A204.1 (cell line): Measurements from ENCODE around the gene MACROD2.
"Not testable (repeated sequence)": the region's sequence is repeated elsewhere in the genome, so short reads cannot be mapped to it uniquely, and the experiment has no call there.

ENCODE experiments used
- FAIRE-seq: peaks from 2 replicates; lab custom pipeline; 2012; peaks lifted over from hg19 to GRCh38; lab: Jason Lieb, UNC

MACROD2 gene

DNA sequence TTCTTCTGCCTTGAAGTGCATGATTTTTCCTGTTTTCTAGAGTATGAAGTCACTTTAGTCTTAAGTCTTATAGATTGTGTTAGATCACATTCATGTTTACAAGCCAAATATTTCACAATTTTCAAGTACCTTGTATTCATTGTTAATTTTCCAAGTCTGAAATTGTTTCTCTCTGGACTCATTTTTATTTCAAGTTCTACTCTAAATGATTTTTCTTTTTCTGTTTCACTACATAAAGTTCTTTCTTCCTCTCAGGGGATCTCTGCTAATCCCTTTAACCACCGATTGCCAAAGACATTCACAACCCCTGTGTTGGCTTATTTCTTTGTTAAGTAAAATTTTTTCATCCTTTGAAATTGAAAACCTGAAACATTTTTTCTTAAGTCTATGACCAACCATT, 1772.3 kb downstream of the MACROD2 start:
- FAIRE-seq = no peak

DNA sequence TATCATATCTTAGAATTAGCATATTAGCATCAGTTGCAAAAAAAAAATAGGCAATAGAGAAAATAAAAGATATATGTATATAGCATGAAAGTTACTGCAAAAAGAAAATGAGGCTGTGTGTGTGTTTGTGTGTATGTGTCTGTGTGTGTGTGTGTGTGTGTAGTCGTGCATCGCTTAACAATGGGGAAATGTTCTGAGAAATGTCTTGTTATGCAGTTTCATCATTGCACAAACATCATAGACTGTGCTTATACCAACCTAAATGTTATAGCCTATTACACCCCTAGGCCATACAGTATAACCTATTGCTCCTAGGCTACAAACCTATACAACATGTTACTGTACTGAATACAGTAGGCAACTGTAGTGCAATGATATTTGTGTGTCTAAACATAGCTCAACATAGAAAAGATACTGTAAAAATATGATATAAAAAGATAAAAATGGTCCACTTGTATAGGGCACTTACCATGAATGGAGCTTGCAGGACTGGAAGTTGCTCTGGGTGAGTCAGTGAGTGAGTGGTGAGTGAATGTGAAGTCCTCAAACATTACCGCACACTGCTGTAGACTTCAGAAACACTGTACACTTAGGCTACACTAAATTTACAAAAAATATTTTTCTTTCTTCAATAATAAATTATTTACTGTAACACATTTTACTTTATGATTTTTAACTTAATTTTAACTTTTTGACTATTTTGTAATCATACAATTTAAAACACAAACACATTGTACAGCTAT, 1772.9 kb downstream of the MACROD2 start:
- peak; percentile 64 for FAIRE-seq

DNA sequence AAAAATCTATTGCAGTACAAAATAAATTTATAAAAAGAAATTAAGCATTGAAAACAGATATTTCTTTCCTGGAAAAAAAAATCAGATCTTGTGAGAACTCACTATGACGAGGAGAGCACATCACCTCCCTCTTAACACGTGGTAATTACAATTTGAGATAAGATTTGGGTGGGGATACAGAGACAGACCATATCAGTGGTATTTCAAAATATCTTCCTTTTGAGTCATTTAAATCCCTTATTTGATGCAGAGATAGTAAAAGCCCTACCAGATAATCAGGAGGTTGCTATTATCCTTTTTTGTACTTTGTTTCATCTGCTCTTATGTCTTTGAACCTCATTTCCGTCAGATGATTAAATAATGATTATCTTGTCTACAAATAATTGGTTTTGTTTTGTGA, 1777.5 kb downstream of the MACROD2 start:
- FAIRE-seq = no peak

DNA sequence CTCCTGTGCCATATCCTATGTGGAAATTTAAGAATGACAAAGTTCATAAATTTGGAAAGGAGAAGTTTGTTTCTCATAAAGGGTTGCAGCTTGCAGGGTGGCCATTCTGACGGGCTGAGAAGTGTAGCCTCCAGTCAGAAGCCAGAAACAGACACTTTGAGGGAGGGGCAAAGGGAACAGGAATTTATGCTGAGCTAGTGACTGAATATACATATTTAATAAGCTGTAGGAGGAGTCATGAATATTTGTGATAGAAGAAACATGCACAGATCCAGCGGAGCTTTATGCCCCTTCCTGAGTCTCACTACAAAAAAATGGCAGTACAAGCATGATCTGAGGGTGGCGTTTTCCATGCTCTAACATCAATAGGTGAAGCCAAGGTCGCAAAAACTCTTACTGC, 1779.6 kb downstream of the MACROD2 start:
- FAIRE-seq = no peak

DNA sequence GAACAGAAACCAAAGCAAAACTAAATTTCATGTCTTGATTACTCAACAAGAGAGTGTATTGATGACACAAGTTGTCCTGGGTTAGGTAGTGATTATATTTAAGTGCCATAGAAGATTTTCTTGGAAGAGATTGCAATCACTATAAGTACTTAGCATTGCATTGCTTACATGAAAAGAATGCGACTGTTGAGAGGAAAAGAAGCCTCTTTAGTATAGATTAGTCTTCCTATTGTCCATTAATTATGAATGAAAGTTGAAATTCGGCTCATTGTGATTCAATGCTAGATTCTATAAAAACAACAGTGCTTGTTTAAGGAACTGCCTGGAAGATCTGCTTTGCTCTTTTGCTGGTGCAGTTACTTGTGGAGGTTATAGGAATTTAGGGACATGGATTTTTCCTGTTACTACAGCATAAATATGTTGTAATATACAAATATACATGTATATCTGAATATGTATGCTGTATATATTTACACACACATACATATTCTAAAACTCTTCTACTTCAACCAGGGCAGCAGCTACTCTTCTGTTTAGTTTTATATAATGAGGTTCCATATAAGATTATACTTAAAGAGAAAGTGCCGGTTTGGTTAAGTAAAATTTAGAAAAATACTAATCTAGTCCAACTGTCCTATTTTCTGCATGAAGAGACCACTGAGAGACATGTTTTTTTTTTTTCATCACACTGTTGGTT, 1781.6 kb downstream of the MACROD2 start:
- no peak for FAIRE-seq

DNA sequence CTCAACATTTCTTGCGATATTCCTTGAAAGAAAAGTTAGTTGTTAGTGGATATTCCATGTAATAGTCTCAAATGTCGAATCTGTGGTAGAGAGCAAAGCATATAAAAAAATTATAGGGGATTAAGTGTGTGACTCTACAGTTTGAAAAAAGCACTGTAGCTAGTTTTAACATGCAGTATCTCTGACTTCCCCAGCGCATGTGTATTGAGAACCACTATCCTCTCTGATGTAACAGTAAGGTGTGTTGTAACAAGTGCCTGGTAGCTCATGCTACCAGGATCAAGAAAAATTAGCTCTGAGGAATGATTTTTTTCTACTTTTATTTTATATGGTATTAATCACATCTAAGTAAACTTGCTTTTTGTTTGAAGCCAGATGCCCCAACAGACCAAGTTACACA, 1788.7 kb downstream of the MACROD2 start:
- FAIRE-seq = no peak

DNA sequence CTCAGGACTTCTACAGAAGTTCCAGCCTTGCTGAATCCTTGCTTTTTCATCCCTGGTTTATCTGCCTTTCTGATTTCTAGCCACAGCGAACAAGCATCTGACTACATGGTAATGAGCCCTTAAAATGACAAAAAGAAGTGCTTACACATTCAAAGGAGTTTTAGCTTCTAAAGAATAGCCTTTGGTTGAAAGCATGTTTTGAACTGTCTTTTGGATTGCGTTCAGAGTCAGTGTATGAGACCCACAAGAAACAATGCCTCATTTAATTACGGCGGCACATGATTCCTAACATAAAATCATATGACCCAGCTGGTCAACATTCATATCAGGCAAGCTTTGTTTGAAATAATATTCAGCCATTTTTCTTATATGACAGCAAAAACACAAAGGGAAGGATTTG, 1793.8 kb downstream of the MACROD2 start:
- no peak for FAIRE-seq

DNA sequence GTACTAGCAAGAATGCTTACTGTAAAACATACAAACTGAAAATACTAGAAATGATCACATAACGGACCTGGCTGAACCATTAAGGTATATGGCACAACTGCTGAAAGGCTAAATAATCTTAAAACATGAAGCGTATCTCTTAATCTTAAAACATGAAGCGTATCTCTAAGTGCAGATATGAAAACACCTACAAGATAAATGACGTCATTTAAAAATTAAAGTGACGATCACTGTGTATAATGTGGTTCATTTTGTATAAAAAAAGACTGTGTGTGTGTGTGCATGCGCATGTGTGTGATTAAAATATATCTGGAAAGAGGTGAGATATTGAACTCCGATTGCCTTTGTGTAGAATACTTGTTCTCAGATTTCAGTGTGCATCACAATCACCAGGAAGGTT, 1797.5 kb downstream of the MACROD2 start:
- no peak for FAIRE-seq

DNA sequence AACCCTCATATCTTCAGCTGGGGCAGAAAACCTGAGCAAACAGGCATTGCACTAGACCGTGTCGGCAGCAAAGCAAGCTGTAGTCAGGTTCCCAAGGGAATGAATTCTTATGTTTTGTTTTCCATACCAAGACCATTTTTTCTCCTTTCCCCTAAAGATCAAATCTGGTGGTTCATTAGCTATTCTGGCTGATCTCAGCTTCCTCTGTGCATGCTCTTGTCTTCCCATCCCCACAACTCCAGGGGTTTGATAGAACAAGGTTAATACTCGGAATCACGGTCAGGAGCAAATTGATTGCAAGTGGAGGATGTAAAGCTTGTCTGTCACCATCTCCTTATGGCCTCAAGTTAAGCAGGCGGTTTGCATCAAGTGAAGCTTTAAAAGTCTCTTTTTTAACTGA, 1799.1 kb downstream of the MACROD2 start:
- no peak for FAIRE-seq

DNA sequence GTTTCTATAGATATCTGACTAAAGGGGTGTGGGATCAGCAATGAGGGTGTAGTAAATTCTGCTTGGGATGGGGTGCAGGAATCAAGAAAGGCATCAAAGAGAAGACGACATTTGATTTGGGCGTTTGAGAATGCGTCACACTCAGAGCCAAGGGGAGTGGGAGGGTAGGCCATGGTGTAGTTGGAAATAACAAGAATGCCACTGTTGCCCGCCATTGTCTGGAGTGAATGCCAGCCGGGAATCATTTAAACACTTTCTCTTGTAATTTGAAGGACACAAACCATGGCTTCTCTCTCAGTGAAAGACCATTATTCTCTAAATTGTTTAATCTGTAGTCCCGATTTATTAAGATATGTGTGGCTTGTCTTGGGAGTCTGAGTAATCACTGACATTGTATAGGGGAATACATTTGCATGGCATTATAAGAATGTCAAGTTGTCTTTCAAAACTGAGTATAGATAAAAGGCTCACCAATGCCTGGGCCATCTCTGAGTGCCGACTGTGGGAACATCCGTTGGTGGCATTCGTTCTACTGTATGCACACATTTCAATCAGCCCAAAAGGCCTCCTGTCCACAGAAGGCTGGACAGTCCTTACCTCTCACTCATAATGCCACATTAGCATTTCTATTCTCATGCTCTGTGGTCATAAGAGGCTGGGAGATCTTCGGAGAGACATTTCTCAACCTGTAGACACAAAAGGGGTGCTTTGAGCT, 1800.1 kb downstream of the MACROD2 start:
- no peak for FAIRE-seq

DNA sequence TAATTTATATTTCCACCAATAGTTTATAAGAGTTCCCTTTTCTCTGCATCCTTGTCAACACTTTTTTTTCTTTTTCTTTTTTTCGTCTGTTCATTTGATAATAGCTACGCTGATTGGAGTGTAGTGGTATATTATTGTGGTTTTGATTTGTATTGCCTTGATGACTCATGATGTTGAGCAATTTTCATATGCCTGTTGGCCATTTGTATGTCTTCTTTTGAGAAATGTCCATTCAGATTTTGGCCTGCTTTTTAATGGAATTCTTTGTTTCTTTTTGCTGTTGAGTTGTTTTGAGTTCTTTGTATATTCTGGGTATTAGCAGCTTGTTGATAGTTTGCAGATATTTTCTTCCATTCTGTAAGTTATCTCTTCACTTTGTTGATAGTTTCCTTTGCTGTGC, 1804.6 kb downstream of the MACROD2 start:
- FAIRE-seq = no peak

DNA sequence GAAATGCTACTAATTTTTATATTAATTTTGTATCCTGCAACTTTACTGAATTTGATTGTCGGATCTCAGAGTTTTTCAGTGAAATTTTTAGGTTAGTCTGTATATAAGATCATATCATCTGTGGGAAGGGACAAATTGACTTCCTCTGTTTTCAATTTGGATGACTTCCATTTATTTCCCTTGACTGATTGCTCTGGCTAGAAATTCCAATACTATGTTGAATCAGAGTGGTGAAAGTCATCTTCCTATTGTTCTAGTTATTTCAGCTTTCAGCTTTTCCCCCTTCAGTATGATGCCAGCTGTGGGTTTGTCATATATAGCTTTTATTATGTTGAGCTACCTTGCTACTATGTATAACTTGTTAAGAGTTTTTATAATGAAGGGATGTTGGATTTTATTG, 1806.7 kb downstream of the MACROD2 start:
- no peak for FAIRE-seq

DNA sequence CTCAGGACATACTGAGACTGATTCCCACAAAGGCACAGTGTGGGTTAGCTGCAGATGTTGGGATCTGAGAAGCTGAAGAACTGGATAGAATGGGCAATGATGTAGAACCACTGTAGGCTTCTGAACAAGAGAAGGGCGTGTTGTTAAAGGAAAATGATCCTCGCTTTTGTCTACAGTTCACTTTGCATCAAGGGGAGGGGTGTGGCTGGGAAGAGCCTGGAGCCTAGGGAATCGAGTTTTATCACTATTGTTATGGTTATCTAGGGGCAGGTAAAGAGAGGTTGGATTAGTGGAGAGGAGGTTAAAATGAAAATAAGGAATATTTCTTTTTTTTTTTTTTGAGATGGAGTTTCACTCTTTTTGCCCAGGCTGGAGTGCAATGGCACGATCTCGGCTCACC, 1809.8 kb downstream of the MACROD2 start:
- no peak for FAIRE-seq

DNA sequence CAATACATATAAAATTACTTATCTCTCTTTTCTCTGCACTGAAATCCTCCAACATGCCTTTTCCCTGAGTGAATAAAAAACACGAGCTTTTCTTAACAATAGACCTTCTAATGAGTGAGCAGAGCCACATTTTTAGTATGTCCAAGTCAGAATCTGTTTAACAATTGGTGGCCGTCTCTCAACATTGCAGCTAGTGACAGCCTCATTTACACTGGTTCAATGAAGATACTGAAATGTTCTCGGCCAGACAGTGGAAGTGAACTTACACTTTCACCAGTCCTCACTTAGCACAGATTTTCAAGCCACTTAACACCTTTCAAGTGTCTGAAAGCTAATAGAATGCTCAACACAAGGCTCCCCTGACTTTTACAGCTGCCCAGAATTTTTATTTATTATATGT, 1810.8 kb downstream of the MACROD2 start:
- no peak for FAIRE-seq

DNA sequence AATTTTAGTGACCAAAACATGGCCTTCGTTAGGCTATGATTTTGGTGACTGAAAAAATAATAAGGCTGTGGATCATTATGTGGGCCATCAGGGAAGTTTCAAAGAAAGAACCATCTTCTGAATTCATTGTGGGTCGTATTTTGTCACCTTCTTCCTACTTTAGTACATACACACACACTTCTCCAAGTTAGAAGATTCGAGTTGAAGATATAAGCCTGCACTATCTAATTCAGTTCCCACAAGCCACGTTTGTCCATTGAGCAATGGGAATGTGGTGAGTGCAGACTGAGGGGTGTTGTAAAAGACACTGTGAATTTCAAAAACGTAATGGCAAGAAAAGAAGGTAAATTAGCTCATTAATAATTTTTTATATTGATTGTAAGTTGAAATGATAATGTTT, 1812.0 kb downstream of the MACROD2 start:
- no peak for FAIRE-seq

DNA sequence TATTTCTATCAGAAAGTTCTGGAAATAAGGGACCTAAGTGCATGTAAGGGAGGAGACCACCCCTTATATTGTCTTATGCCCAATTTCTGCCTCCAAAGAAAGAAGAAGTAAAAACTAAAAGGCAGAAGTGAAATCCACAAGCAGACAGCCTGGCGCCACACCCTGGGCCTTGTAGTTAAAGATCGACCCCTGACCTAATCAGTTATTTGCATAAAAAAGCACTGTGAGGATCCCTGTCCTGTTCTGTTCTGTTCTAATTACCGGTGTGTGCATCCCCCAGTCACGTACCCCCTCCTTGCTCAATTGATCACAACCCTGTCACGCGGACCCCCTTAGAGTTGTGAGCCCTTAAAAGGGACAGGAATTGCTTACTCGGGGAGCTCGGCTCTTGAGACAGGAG, 1812.5 kb downstream of the MACROD2 start:
- FAIRE-seq = not testable (repeated sequence)

DNA sequence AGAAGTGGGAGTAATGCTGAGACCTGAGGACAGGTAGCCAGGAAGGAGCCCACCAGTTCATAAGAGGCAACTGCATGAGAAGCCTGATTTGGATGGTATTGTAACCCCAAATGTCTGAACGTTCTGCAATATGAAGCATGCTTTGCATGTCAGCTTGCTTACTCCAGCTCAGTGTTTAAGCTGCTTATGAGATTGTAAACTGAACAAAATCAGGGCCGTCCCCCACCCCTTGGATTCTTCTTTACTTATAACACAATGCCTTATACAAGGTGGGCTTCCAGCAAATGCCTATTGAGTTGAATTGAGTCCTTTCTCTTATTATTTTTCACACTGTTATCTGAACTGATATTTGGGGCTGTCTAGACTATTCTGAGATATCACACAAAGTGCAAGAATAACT, 1816.6 kb downstream of the MACROD2 start:
- FAIRE-seq = no peak

DNA sequence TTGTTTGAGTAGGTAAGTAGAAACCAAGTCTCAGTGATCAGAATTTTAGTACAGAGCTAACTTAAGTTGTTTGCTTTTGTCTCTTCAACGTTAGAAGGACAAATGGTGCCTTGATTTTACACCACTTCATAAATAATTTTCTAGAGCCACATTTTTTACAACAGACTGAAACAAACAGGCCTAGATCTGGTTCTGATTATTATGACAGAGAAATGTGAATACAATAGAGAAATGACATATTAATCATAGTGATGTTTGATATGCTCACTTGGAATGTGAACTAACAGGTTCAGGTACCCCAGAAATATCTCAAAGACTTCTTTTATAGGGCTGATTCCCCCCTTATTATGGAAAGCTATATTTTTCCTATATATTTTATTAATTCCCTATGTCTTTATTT, 1817.4 kb downstream of the MACROD2 start:
- no peak for FAIRE-seq

DNA sequence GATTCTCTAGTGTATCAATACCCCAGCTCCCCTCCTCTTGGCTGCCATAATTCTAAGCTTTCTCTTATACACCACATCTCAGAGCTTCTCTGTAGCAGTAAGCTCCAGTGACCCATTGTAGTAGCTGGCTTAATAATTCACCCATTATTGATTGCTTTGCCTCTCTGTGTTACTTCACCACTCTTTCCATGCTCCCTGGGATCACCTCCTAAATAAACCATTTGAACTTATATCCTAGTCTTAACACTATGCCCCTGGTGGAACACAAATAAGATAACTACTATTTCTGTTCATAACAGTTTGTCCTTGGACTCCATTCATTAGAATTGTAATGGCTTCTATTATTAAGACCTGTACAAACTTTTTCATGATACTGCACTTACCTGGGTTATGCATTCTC, 1819.0 kb downstream of the MACROD2 start:
- FAIRE-seq = no peak

DNA sequence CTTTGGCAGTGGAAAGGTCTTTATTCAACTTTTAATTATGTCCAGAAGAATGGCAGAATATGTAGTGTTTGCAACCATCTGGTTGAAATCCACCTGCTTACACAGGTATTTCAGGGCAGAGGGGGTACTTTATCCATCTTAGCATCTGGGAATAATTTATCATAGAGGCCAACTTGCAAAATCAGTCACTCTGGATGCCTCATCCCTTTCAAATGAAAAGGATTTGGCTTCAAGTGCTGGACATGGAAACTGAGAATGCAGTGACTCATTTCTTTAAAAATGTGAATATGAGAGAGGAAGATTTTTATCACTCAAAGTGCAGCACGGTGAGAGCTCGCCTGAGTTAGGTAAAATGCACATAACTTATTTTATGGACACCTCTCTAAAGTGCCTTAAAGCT, 1819.6 kb downstream of the MACROD2 start:
- FAIRE-seq = no peak

DNA sequence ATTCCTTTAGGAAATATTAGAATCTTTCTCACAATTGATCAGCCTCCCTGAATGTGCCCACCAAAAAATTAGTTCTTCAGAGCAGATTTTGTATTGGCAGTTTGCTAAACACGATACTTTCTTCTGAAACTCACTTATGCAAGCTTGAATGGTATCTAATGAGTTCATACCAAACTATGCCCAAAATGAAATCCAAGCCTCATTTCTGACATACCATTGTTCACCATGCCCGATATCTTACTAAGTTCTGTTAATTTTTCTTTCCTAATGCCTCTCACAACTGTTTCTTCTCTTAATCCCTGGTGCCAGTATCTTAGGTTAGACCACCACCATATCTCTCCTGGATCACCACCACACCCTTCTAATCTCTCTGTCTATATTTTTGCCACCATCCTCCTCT, 1822.0 kb downstream of the MACROD2 start:
- FAIRE-seq = no peak

DNA sequence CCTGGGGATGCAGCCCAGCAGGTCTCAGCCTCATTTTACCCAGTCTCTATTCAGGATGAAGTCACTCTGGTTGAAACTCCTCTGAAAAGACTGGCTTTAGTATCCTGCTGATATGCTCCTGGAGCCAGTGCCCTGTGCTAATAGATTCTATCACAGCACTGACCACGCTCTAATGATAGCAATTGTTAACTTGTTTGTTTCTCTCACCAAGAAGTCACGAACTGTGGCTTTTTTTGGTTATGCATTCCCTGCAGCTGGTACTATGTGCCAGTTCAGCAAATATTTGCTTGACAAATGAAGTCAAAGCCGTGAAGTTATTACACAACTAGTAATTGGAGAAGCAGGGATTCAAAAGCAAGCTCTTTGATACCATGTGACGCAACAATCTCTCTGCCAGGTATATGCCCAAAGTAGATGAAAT, 1823.3 kb downstream of the MACROD2 start:
- FAIRE-seq = no peak

DNA sequence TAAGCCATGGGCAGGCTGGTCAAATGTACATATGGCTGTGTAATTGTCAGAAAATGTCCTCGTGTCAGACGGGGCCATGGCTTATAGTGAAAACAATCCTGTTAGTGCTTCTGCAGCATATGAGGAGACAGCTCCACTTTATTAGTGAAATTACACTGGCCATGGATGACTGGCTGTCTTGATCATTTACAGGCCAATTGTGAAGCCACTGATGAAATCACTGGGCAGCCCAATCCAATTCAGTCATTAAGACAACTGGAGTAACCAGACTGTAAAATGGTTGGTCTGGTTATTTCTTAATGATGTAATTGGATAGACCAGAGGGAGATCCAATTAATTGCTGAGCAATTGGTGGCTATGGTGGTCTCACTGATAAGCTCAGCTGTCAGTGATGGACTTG, 1828.4 kb downstream of the MACROD2 start:
- no peak for FAIRE-seq

DNA sequence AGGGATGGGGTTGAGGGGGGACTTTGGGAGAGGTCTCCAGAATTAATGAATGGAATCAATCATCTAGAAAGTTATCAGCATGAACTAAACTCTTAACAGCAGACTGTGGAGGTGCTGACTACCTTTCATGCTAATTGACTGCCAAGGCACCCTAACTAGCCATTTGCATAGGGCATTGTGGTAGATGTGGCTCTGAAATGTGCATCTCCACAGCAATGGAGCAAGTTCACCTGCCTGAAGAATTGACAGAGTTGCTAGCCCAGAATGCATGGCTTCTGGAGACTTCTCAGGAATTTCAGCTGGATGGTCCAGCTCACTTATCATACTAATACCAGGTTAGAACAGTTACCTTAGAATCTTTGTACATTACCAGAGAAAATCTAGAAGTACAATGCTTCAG, 1832.3 kb downstream of the MACROD2 start:
- no peak for FAIRE-seq
